ENCODE results near the gene EMILIN2. TPM values are rescaled to one million over a fixed set of nuclear protein-coding genes. Genes with fewer than 3 reads are reported as not detected.
A peak's percentile ranks its signal among the peaks of the same experiment; 100 is the strongest.
"Not testable (repeated sequence)": the region's sequence is repeated elsewhere in the genome, so short reads cannot be mapped to it uniquely, and the experiment has no call there.

EMILIN2 gene
- polyA plus RNA-seq, 3 donors, result 13.5 to 21.6 (median 15.1) TPM

DNA sequence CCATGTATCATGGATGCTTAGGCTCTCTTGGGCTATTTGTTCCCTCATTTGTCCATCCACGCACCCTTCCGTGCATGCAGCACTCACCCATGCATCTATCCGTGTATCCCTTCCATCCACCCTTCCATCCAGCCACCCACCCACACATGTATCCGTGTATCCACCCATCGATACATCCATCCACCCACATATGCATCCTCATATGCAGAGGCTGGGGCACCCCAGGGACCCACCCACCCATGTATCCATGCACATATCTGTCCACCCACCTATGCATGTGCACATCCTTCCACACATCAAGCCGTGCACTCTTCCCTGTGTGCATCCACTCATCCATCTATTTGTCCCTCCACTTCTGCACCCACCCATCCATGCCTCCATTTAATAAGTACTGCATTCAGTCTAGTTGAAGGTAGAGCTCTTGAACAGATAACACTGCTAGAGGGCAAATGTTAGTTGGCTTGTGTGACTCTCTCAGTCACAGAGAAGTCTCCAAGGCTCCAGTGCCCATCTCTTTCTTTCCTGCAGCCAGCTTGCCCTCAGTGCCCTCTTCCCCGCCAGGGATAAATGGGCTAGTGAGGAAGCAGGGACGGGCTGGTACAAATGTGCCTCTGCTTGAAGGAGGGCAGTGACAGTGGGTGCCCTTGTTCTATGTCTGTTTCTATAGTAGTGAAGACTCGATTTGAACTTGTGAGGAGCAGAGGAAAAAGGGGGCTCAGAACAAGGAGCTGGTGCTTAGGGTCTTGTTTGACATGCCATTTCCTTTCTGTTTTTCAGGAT is 61.5 kb downstream of the EMILIN2 start:
- DNase-seq (ENCODE audit: extremely low read depth in 1 of 11, low read depth in 9 of 11, low spot score in 4 of 11), result no peak

DNA sequence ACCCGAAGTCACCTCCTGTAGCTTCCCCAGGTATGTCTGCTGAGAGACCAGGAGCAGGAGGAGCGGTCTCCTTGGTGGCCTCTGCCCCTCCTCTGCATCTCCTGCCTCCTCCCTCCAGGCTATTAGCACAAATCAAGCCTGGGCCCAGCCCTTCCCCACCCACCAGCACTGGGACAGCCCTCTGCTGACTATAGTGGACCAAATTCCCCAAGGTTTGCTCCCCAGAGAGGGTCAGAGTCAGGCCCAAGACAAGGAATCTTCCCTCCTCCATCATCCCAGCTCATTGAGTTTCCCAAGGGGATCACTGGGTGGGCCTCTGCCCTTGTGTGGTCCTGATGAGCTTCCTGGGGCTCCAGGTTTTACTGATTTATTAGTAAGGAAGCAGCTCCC is 62.1 kb downstream of the EMILIN2 start:
- DNase-seq (ENCODE audit: extremely low read depth in 1 of 11, low read depth in 9 of 11, low spot score in 4 of 11), result no peak

- no peak for DNase-seq (ENCODE audit: extremely low read depth in 1 of 11, low read depth in 9 of 11, low spot score in 4 of 11)
Observed at GRCh38 chr18:2909431-2910140, 62.8 kb downstream of the EMILIN2 start.

GRCh38 chr18:2910261-2910660 is 63.5 kb downstream of the EMILIN2 start:
- no peak for DNase-seq (ENCODE audit: extremely low read depth in 1 of 11, low read depth in 9 of 11, low spot score in 4 of 11)

GRCh38 chr18:2910751-2911425 is 64.1 kb downstream of the EMILIN2 start:
- DNase-seq (ENCODE audit: extremely low read depth in 1 of 11, low read depth in 9 of 11, low spot score in 4 of 11), result no peak

GRCh38 chr18:2911533-2911932 is 64.7 kb downstream of the EMILIN2 start:
- DNase-seq (ENCODE audit: extremely low read depth in 1 of 11, low read depth in 9 of 11, low spot score in 4 of 11), result no peak

DNA sequence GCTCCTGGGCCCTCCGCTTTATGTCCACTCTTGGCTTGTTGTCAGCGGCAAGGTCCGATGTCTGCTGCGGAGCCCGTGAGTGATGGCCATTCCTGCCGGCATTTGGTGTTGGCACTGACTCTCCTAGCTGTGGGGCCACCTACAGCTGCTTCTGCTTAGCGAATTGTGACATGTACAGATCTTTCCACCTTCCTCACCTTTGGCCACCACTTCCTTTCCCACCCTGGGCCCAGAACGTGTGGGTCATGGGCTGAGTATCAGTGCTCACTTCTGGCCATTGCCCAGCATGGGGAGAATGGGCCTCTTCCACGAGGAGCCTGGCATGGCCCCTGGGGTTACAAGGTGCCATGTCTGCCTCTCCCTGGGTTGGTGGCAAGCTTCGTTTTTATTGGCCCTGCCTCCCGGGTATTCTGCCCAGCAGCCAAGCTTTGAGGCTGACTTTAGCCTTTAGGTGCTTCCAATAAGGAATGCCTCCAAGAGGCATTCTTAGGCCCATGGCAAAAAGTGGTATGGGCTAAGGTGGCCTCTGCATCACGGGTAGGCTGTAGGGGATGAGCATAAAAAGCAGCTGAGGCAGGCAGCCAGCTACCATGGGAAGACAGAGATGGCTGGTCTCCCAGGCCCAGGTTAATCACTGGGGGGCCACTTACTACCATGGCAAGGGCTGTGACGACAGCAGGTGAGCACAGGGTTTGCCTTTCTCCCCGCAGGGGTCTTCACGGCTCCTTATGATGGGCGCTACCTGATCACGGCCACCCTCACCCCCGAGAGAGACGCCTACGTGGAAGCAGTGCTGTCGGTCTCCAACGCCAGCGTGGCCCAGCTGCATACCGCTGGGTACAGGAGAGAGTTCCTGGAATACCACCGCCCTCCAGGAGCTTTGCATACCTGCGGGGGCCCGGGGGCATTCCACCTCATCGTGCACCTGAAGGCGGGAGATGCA is 65.8 kb downstream of the EMILIN2 start:
- DNase-seq (ENCODE audit: extremely low read depth in 1 of 11, low read depth in 9 of 11, low spot score in 4 of 11), result no peak

GRCh38 chr18:2913398-2914005 is 66.7 kb downstream of the EMILIN2 start:
- peak in 1 of 11 donors; percentile 40 for DNase-seq (ENCODE audit: extremely low read depth in 1 of 11, low read depth in 9 of 11, low spot score in 4 of 11)

- DNase-seq (ENCODE audit: extremely low read depth in 1 of 11, low read depth in 9 of 11, low spot score in 4 of 11), result peak in 3 of 11 donors; percentile 49 to 69 (median 65)
Observed at GRCh38 chr18:2914185-2914880, 67.5 kb downstream of the EMILIN2 start.

DNA sequence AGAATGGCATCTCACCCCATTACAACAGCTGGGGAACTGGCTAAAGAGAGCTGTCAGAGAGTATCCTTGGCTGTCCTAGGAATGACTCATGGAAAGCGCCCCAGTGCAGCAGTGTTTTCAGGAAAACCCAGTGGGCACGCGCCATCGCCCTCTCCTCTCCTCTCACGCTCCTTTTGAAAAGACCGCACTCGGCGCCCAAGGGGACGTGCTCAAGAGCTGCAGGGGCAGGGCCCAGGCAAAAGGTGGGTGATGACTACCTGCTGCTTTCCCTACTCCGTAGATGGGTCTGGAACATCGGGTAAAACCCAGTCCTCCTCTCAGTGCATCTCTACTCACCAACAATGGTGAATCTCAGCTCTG is 68.1 kb downstream of the EMILIN2 start:
- DNase-seq (ENCODE audit: extremely low read depth in 1 of 11, low read depth in 9 of 11, low spot score in 4 of 11), result no peak

- not testable (repeated sequence) for DNase-seq (ENCODE audit: extremely low read depth in 1 of 11, low read depth in 9 of 11, low spot score in 4 of 11)
Observed at GRCh38 chr18:2915486-2915885, 68.7 kb downstream of the EMILIN2 start.

DNA sequence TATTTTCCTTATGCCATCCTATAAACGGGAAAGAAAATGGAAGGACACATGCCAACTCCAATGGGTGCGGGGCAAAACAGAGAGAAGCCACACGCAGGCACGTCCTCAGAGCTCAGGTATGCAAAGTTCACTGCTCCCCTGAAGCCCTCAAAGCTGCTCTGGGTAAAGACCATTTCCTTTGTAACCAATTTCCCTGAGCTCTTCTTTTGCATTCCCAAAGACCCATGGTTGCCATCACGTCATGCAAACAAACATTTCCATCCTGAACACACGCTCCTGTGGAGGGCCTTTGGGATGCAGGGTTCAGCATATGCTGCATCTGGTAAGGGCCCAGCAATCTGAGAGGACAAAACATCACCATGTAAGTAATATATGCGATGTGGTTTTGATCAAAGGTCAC is 69.4 kb downstream of the EMILIN2 start:
- DNase-seq (ENCODE audit: extremely low read depth in 1 of 11, low read depth in 9 of 11, low spot score in 4 of 11), result no peak

DNA sequence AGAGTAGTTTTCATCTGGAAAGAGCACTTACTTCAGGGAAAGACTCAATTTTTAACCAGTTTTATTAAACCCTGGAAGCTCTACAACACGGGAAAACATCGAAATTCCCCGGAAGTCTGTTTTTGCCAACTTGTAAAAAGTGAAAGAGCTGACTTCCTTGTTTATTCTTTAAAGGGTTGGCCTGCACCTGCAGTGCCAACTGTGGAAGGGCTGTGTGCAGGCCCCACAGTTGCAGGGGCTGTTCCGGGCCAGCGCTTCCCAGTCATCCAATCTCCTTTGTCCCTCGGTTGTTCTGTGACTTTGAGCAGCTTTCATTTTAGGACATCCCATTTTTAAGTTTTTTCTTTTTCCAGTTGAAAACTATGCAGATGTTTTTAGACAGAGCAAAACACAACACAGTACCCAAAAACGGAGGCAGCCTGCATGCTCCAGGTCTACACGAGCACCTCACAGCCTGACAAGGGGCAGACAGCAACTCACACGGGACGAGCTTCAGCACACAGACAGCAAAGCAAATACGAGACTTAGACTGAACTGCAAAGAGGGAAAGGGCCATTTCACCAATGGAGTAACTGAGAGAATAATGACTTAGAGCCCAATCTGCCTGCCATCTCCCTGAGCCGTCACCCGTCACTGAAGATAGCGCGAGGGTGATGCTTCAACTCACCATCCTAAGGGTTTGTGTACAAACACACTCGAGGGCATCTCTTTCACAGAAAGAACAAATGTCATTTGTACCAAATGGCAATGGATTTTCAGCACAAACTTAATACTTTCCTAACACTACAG is 70.6 kb downstream of the EMILIN2 start:
- DNase-seq (ENCODE audit: extremely low read depth in 1 of 11, low read depth in 9 of 11, low spot score in 4 of 11), result no peak

DNA sequence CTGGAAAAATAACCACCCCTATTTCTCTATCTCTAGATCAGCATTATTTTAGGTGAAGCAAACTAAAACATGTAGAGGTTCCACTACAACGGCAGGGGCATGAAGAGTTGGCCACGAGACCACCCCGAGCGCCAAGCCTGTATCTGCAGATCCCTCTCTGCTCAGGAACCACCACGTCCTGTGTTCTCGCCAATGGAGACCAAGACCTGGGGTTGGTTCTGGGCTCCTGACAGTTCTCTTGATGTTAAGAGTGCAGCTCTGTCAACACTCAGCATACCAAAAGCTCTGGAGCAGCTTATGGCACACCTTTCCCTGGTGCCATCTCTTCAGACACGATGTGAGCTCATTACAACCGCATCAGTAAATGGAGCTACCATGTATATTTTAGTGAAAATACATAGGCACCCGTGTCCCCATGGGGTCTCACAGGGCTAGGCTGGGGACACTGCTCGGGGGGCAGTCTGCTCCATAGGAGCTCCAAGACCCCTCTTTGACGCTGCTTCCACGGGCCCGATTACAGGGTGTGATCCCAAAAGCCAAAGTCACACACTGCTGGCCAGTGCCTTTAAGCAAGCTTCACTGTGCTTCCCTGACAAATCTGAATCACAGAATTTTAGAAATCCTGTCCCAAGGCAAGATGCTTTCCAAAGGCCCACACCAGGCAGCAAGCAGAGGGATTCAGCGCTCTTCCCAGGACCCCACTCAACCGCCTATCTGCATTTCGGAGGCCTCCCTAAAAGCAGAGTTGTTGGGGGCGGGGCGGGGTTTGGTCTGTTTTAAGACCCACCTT is 72.2 kb downstream of the EMILIN2 start:
- no peak for DNase-seq (ENCODE audit: extremely low read depth in 1 of 11, low read depth in 9 of 11, low spot score in 4 of 11)

- DNase-seq (ENCODE audit: extremely low read depth in 1 of 11, low read depth in 9 of 11, low spot score in 4 of 11), result no peak
Observed at GRCh38 chr18:2919600-2919999, 72.8 kb downstream of the EMILIN2 start.

- DNase-seq (ENCODE audit: extremely low read depth in 1 of 11, low read depth in 9 of 11, low spot score in 4 of 11), result no peak
Observed at GRCh38 chr18:2920027-2920426, 73.2 kb downstream of the EMILIN2 start.

Measured in renal cortex interstitium (tissue), 11 donors.